Activated T-helper 2 cell treated with anti-CD3 and anti-CD28 coated beads, Interferon-gamma antibody, Interleukin-2, Interleukin-4, amounts not matched to agents 10 μg/mL and 5 μg/mL and 100 μg/mL, durations not matched to agents 14 hours and 24 hours and 36 hours (primary cell): ENCODE data around the gene SCAMP4. TPM values are rescaled to one million over a fixed set of nuclear protein-coding genes. Genes with fewer than 3 reads are reported as not detected.
A peak's percentile ranks its signal among the peaks of the same experiment; 100 is the strongest.

Experiments used
- DNase-seq: peaks from one replicate; pipeline ENCODE4 v3.0.0; 2021; ENCODE audit warnings: low spot score
- H3K27ac Mint-ChIP-seq: one replicate; pipeline ENCODE4 v1.8.0; 2021; ENCODE audit warnings: mixed read lengths
- H3K27me3 Mint-ChIP-seq: one replicate; pipeline ENCODE4 v1.8.0; 2021; ENCODE audit warnings: low read depth, mixed read lengths
- H3K36me3 Mint-ChIP-seq: one replicate; pipeline ENCODE4 v1.8.0; 2021; ENCODE audit warnings: low read depth, mixed read lengths
- H3K4me1 Mint-ChIP-seq: one replicate; pipeline ENCODE4 v1.8.0; 2021; ENCODE audit warnings: low read depth, mixed read lengths
- H3K4me3 Mint-ChIP-seq: one replicate; pipeline ENCODE4 v1.8.0; 2021; ENCODE audit warnings: low read depth, mild to moderate bottlenecking, moderate library complexity, mixed read lengths
- H3K9me3 Mint-ChIP-seq: one replicate; pipeline ENCODE4 v1.8.0; 2021; ENCODE audit warnings: mixed read lengths
- intact Hi-C: fragments of 100-400 bp; cut with micrococcal nuclease; formaldehyde crosslinking; loops from one replicate; pipeline ENCODE4 v1.15.1; 2023
- total RNA-seq: library from RNA; stranded (reverse); gene quantifications from 2 replicates; pipeline ENCODE4 v1.2.3, GENCODE V29; 2022

Gene SCAMP4
- total RNA-seq, 1 donor from 2014 or later = 37.9 TPM

DNA sequence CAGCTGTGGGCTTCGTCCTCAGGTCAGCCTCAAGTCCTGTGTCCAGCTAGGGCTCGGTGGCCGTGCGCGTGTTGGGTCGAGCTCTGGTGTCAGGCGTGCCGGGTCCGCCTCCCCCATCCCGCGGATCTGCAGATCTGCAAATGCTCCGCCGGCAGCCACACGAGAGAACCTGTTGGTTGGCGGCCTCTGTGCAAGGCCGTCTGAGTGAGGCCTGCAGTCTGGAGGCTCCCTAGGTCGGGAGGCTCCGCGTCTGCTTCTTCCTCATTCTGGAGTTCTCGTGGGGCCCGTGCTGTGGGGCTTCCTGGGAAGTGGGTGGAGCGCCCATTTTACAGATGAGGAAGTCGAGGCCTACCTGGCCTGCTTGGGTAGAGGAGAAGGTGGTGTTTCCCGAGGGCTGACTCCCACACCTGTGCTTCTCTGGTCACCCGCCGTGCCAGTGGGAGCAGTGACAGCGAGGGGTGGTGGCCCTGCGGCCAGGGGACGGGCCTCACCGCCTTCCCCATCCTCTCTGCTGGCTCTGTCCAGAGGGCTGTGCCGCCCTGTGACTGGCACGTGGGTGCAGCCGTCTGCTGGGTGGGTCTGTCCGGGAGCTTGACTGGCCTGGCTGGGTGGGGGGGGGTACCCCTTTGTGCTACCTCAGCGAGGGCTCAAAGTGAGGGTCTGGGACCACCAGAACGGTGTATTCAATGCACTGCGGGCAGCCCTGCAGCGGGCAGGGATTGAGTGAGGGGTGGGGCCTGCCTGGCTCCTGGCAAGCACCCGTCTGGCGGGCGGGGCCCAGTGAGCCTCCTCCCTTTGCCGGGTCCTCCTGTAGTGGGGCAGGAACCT, 39.1 kb downstream of the SCAMP4 start:
- H3K27ac Mint-ChIP-seq = no peak overlapping the region
- H3K9me3 Mint-ChIP-seq = no peaks in the 10 kb centered on the region
- H3K27me3 Mint-ChIP-seq = no peaks in the 10 kb centered on the region
- H3K4me3 Mint-ChIP-seq = peak overlapping the region; percentile 5
- peaks cover 16% of the 10 kb centered on the region for H3K36me3 Mint-ChIP-seq
- H3K4me1 Mint-ChIP-seq = peaks cover 26% of the 10 kb centered on the region
- intact Hi-C loops = no loop called here
- DNase-seq = no peak

DNA sequence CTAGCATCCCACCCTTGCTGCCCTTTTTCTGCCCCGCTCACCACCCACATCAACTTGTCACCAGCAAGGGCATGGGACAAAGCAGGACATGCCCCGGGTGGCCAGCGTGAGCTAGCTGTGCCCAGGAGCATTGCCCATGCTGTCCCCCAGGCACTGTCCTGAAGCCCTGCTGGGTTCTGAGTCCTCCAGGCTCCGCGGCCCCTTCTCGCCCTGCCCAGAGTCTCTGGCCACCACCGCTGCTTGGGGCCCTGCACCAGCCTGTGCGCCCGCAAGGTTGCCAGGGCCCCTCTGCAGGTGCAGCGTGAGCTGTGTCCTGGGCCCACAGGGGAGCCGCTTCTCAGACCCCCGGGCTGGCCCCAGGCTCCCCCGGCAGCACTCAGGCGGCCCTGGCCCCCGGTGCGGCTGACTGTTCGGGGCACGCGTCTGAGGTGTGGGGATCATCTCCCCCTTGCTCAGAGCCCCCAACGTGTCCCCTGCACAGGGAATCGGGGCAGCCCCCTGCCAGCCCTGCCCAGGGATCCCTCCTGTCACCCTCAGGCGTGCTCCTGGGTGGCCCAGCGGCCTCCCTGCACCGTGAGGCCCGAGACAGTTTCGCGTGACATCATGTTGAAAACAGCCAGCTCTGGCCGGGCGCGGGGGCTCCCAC, 39.8 kb downstream of the SCAMP4 start:
- peaks cover 18% of the 10 kb centered on the region for H3K36me3 Mint-ChIP-seq
- no peaks in the 10 kb centered on the region for H3K27me3 Mint-ChIP-seq
- DNase-seq = no peak
- H3K9me3 Mint-ChIP-seq = no peaks in the 10 kb centered on the region
- no peak overlapping the region for H3K27ac Mint-ChIP-seq
- peaks cover 20% of the 10 kb centered on the region for H3K4me1 Mint-ChIP-seq
- intact Hi-C loops = no loop called here
- no peak overlapping the region for H3K4me3 Mint-ChIP-seq

DNA sequence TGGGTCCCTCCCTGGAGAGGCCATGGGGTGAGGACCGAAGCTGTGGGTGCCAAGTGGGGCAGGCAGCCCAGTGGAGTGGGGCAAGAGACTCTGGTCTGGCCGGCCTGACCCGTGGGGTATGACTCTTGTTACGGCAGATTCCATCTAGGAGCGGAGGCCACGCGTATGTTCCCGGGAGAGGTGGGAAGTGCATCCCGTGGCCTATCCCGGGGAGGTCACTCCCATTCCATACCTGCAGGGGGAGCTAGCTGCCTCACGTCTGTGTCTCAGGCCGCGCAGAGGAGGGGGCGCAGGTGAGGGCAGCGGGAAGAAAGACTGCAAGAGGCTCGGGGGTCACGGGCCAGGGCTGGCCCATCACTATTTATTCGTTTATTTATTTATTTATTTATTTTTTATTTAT, 40.7 kb downstream of the SCAMP4 start:
- Mint-ChIP-seq H3K9me3 (no peaks in the 10 kb centered on the region), H3K27ac (no peak overlapping the region), H3K36me3 (peaks cover 25% of the 10 kb centered on the region), H3K27me3 (no peaks in the 10 kb centered on the region), H3K4me1 (peaks cover 17% of the 10 kb centered on the region), H3K4me3 (peak overlapping the region; percentile 22)
- intact Hi-C loops = no loop called here
- no peak for DNase-seq

DNA sequence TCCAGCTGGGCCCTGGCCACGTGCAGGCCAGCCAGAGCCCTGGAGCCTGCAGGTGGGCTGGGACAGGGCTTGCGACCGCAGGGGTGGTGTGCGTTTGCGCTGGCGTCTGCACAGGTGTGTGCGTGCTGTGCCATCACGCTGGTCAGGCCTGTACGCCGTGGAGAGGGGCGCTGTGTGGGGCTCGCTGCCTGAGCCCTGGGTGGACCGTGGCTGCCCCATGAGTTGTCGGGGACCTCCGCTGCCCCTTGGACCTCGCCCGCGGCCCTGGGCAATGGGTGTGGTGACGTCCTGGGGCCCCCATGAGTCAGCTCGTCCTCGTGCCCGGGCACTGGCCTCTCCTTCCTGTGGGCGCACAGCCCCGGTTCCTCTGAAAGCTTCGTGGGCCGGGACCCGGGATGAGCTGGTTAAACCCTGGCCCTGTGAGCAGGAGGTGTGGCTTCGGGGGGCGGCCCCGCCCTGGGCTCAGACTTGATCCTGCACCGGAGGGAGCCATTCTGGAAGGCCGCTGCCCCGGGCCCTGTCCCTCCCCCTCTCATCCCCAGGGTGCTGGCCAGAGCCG, 42.5 kb downstream of the SCAMP4 start:
- H3K27ac Mint-ChIP-seq = no peak overlapping the region
- intact Hi-C loops = no loop called here
- H3K36me3 Mint-ChIP-seq = peaks cover 26% of the 10 kb centered on the region
- no peak for DNase-seq
- H3K9me3 Mint-ChIP-seq = no peaks in the 10 kb centered on the region
- no peak overlapping the region for H3K4me3 Mint-ChIP-seq
- H3K4me1 Mint-ChIP-seq = peaks cover 15% of the 10 kb centered on the region
- no peaks in the 10 kb centered on the region for H3K27me3 Mint-ChIP-seq

DNA sequence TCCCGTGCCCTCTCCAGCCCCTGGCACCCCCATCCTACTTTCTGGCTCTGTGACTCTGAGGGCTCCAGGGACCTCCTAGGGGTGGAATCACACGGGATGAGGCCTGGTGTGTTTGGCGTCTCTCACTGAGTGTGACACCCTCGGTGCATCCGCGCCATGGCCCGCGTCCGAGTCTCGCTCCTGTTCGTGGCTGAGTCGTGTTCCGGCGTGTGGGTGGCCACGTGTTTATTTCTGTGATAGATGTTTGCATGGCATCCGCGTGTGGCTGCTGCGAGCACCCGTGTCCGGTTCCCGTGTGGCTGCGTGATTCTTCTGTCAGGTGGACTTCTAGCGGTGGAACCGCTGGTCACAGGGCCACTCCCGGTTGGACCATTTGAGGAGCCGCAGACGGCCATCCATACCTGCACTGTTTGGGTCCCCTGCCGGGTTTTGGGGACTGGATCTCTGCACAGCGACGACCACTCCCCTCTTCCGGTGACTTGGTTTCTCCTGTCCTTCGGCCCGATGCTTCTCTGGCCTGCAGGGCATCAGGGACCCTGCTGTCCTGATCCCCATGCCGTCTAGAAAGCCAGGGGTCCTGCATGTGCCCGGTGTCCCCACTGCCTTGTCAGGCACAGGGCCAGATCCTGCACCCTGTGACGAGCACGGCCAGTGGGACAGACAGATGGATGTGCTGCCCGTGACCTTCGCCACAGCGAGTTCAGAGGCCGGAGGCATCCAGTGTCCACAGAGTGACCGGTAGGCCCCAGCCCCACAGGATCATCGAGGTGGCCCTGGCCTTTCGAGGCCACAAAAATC, 44.3 kb downstream of the SCAMP4 start:
- no peak for DNase-seq
- Mint-ChIP-seq H3K27me3 (no peaks in the 10 kb centered on the region), H3K9me3 (no peaks in the 10 kb centered on the region), H3K4me3 (no peak overlapping the region), H3K36me3 (peaks cover 27% of the 10 kb centered on the region), H3K4me1 (peaks cover 4% of the 10 kb centered on the region), H3K27ac (no peak overlapping the region)
- intact Hi-C loops = no loop called here

DNA sequence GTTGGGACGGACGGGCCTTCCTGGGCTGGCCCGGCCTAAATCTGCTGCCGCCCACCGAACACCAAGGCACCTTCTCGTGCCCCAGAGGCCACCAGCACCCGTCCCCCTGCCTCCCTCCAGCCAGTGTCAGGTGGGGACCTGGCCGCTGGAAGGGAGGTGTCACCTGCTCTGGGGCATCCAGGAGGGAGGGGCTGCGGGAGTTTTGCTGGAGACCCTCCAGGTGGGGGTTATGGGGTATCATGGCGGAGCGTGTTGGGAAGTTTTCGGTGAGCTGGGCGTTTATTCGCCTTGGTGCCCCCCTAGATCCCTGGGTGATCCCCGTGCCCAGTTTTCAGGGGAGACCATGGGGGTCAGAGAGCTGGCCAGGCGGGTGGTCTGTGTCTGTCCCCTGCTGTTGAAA, 45.4 kb downstream of the SCAMP4 start:
- Mint-ChIP-seq H3K27ac (no peak overlapping the region), H3K36me3 (peaks cover 27% of the 10 kb centered on the region), H3K4me3 (no peak overlapping the region), H3K9me3 (no peaks in the 10 kb centered on the region), H3K4me1 (peaks cover 4% of the 10 kb centered on the region), H3K27me3 (no peaks in the 10 kb centered on the region)
- DNase-seq = no peak
- intact Hi-C loops = no loop called here

DNA sequence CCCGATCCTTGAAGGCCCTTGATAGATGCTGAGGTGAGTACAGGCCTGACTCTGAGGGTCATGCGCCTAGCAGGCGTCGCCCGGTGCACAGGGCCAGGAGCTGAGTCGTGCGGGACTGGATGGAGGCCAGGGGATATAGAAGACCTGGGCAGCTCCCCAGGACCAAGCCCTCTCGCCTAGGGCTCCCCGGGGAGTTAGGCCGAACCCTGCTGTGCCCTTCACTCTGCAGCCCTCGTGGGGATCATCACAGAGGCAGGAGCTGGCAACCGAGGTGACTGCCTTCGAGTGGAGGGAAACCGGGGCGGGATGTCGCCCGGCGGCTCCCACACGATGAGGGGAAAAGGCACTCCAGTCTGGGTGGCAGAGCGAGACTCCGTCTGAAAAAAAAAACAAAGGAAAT, 47.4 kb downstream of the SCAMP4 start:
- no peaks in the 10 kb centered on the region for H3K27me3 Mint-ChIP-seq
- H3K4me3 Mint-ChIP-seq = no peak overlapping the region
- DNase-seq = no peak
- no peaks in the 10 kb centered on the region for H3K4me1 Mint-ChIP-seq
- peaks cover 23% of the 10 kb centered on the region for H3K36me3 Mint-ChIP-seq
- no peak overlapping the region for H3K27ac Mint-ChIP-seq
- no peaks in the 10 kb centered on the region for H3K9me3 Mint-ChIP-seq
- intact Hi-C loops = no loop called here

DNA sequence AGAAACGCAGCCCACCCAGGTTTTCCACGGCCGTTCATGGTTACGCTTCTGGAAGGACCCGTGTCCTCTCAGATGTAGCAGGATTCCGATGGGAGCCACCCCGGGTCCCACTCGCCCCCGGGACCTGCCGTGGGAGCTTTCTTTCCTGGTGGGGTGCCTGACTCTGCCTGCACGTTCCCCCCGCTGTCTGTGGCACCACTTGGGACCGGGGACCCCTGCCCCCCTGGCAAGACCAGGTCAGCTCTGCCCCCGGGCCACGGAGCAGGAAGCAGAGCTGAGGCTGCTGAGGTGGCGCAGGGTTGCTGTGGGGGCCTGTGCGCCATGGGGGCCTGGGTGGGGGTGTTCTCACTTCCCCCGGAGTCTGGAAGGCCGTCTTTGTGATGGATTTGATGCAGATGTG, 47.8 kb downstream of the SCAMP4 start:
- Mint-ChIP-seq H3K27me3 (no peaks in the 10 kb centered on the region), H3K4me3 (no peak overlapping the region), H3K36me3 (peaks cover 23% of the 10 kb centered on the region), H3K9me3 (no peaks in the 10 kb centered on the region), H3K4me1 (no peaks in the 10 kb centered on the region), H3K27ac (no peak overlapping the region)
- no peak for DNase-seq
- intact Hi-C loops = no loop called here

DNA sequence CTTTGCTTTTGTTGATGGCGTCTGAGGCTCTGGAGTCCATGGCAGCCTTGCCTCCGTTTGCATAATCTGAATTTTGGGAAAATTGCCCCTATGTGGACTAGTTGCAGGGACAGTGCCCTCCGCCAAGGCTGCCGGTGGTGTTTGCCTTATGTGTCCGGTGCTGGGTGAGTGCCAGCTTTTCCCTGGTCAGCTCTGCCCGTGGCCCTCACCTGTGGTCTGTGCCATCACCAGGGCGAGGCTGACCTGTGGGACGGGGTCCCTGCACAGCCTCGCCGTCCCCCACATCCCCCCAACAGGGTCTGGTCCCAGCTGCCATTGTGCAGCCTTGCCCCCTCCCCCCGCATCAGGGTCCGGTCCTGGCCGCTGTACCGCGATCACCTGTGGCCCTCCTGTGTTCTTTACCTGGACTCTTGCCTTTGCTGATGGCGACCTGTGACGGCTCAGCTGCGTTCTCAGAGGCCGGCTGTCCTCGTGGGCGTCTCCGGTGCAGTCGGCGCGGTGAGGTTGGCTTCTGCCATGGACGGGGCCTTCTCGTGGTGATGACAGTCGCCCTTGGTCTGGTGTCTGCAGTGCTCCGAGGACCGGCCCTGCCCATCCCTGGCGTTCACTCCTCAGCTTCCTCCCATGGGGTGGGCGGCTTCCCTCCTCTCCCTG, 48.4 kb downstream of the SCAMP4 start:
- intact Hi-C loops = no loop called here
- DNase-seq = no peak
- Mint-ChIP-seq H3K36me3 (peaks cover 23% of the 10 kb centered on the region), H3K4me3 (no peak overlapping the region), H3K4me1 (no peaks in the 10 kb centered on the region), H3K27me3 (no peaks in the 10 kb centered on the region), H3K27ac (no peak overlapping the region), H3K9me3 (no peaks in the 10 kb centered on the region)

DNA sequence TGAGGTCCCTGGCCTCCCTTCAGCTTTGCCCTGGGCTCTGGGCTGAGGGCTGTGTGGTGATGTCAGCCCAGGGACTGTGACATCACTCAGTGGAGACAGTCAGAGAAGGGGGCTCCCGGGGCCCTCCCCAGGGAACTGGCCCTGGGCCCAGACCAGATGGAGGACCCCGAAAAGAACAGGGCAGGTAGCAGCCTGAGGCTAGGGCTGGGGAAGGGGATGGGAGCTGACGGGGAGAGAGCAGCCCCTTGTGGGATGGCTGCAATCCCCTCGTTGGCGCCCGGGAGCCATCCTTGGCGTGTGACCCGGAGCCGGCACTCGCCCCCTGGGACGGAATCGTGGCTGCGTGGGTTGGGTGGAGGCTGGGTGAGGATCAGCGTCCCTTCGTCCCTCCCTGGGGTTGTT, 49.3 kb downstream of the SCAMP4 start:
- Mint-ChIP-seq H3K4me3 (no peak overlapping the region), H3K4me1 (no peaks in the 10 kb centered on the region), H3K9me3 (no peaks in the 10 kb centered on the region), H3K27me3 (no peaks in the 10 kb centered on the region), H3K27ac (no peak overlapping the region), H3K36me3 (peaks cover 19% of the 10 kb centered on the region)
- intact Hi-C loops = no loop called here
- DNase-seq = no peak

DNA sequence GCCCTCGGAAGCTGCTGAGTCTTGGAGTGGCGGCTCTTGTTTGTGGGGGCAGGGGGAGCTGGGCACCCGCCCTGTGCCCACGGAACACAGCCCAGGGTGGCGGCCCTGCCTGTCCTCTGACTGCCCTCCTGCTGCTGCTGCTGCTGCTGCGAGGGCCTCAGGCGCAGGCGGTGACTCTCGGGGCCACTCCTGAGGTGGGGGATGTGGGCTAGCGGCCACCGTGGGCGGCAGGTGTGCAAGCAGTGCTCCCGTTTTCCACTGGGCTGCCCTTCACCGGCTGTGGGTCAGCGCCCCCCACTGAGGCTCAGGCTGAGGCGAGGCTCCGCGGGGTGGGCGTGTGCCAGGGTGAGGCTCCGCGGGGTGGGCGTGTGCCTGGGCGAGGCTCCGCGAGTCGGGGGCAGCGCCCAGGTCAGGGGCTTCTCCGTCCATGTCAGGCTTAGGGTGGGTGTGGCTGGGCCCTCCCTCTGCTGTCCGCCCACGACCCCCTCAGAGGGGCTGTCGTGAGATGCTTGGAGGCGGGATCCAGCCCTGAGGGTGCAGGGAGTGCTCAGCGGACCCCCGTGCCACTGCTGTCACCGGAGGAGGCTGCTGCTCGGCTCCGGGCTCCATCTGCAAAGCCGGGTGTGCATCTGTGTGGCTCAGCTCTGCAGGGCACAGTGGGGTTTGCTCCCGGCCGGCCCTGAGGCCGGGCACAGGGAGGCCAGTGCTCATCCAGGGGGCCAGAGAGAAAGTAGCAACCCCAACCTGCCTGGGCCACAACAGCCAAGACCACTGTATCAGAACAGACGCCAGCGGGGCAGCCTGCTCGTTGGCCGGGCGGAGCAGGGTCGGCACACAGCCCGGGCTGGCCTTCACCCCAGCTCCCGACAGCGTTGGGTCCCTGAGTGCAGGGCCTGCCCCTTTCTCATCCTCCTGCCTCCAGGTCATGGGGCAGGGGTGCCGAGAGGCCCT, 50.2 kb downstream of the SCAMP4 start:
- H3K9me3 Mint-ChIP-seq = no peaks in the 10 kb centered on the region
- H3K27ac Mint-ChIP-seq = no peak overlapping the region
- H3K27me3 Mint-ChIP-seq = no peaks in the 10 kb centered on the region
- H3K36me3 Mint-ChIP-seq = peaks cover 16% of the 10 kb centered on the region
- intact Hi-C loops = no loop called here
- H3K4me1 Mint-ChIP-seq = no peaks in the 10 kb centered on the region
- DNase-seq = no peak
- H3K4me3 Mint-ChIP-seq = no peak overlapping the region

DNA sequence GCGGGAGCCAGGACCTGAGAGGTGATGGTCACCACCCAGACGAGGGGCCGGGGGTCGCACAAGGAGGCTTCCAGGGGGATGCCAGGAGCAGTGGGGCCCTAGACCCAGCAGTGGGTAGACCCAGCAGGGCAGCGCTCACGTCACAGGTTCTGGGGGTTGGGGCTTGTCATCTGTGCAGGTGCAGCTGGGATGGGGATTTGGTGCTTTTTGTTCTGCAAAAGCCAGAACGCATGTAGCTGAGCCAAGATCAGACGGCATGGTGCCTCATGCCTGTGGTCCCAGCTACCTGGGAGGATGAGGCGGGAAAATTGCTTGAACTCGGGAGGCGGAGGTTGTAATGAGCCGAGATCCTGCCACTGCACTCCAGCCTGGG, 50.9 kb downstream of the SCAMP4 start:
- H3K4me3 Mint-ChIP-seq = no peak overlapping the region
- H3K27ac Mint-ChIP-seq = no peak overlapping the region
- intact Hi-C loops = no loop called here
- H3K27me3 Mint-ChIP-seq = no peaks in the 10 kb centered on the region
- no peaks in the 10 kb centered on the region for H3K9me3 Mint-ChIP-seq
- H3K36me3 Mint-ChIP-seq = peaks cover 12% of the 10 kb centered on the region
- DNase-seq = no peak
- no peaks in the 10 kb centered on the region for H3K4me1 Mint-ChIP-seq
